SU-DHL-6 (cell line): ENCODE data around the gene ISM1.
A peak's percentile ranks its signal among the peaks of the same experiment; 100 is the strongest.

Source experiments
- EZH2phosphoT487 ChIP-seq: fragments of 200-600 bp; sonication (generic), shearing (Covaris generic); conservative IDR thresholded peaks from 2 replicates; pipeline ENCODE4 v1.6.1; 2018; ENCODE audit warnings: mild to moderate bottlenecking, antibody characterized with exemption, low read length, moderate library complexity, mixed read lengths
- TF ChIP-seq, protein P1 (sequence below): fragments of 200-600 bp; sonication (generic); IDR thresholded peaks from one replicate; pipeline ENCODE4 v1.5.1; 2017; ENCODE audit warnings: antibody characterized with exemption, mild to moderate bottlenecking, low read length, moderate library complexity; ENCODE audit not compliant: insufficient read depth, poor library complexity, severe bottlenecking

DNA sequence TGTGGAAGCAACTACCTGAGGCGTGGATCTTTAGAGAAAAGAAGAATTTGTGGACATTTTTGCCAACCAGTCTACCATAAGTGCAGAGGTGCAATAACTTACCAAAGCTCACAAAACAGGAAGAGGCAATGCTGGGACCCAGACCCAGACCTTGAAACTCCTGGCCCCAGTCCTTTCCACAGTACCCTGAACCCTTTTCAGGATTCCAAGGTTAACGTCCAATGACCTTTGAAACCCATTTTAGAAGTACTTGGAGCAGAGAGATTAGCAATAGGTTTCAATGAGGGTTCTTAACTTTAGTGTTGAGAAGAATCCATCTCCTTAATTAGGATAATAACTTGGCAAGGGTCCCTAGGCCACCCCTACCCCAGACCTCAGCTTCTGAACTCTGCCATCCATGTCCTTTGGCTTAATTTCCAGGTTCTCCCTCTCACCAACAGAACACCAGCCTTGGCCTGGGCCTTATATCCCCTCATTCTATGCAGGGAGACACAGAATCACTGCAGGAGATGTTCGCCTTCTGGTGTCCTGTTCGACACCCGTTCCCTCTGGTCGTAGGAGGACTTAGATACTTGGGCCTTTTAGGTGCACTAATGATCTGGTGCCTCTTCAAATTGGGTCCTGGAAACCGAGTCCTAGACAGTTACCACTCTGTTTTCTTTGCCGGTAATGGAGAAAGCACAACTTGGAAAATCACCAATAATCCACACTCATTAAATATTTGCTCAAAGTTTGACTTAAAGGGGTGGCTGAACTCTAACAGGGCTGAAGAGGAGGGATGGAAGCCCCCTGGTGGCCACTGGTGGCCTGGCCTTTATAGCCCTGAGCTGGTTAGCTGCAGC, 40.6 kb downstream of the ISM1 start:
- TF ChIP-seq, protein P1, sequence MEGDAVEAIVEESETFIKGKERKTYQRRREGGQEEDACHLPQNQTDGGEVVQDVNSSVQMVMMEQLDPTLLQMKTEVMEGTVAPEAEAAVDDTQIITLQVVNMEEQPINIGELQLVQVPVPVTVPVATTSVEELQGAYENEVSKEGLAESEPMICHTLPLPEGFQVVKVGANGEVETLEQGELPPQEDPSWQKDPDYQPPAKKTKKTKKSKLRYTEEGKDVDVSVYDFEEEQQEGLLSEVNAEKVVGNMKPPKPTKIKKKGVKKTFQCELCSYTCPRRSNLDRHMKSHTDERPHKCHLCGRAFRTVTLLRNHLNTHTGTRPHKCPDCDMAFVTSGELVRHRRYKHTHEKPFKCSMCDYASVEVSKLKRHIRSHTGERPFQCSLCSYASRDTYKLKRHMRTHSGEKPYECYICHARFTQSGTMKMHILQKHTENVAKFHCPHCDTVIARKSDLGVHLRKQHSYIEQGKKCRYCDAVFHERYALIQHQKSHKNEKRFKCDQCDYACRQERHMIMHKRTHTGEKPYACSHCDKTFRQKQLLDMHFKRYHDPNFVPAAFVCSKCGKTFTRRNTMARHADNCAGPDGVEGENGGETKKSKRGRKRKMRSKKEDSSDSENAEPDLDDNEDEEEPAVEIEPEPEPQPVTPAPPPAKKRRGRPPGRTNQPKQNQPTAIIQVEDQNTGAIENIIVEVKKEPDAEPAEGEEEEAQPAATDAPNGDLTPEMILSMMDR: peak; percentile 40
- TF ChIP-seq EZH2phosphoT487: no peak
